ENCODE results near the gene C19orf38. TPM values are rescaled to one million over a fixed set of nuclear protein-coding genes. Genes with fewer than 3 reads are reported as not detected.

The C19orf38 gene, protein sequence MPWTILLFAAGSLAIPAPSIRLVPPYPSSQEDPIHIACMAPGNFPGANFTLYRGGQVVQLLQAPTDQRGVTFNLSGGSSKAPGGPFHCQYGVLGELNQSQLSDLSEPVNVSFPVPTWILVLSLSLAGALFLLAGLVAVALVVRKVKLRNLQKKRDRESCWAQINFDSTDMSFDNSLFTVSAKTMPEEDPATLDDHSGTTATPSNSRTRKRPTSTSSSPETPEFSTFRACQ
- total RNA-seq (2014; rRNA removed; shearing (Covaris generic)) = not detected in 2 replicates

DNA sequence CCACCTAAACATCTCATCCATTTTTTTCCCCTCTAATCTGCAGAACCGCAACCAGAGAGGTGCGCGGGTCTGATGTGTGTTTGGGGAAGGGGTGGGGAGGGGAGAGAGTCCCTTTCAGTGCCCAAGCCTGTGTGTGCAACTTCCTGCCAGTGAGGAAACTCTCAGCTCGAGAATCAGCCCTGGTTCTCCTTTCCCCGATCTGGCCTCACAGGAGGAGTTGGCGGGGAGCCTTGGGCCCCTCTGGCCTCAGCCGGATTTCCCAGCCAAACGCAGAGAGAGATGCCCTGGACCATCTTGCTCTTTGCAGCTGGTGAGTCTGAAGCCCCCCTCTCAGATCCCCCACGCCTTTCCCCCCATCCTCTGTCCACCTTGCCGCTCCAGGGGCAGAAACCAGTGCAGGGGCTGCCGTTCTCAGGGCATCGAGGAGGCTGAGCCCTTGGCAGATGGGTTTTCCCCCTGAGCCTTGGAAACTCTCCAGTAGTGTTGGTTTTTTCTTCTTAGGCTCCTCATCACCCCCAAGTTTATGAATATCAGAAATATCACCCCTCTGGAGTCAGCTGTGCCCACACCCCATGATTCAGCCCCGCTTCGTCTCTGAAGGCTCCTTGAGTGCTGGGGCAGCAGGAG lies at the start of gene C19orf38:
C19orf38 (plus strand) TSS at position 186 of the 627 bp plus-strand sequence; CDS start at position 280, 94 bp downstream.
- in situ Hi-C loops (cut with HindIII; ENCODE audit: low sequenced_read_pairs) = no loop called here
- no peak for DNase-seq (ENCODE audit: low spot score)

DNA sequence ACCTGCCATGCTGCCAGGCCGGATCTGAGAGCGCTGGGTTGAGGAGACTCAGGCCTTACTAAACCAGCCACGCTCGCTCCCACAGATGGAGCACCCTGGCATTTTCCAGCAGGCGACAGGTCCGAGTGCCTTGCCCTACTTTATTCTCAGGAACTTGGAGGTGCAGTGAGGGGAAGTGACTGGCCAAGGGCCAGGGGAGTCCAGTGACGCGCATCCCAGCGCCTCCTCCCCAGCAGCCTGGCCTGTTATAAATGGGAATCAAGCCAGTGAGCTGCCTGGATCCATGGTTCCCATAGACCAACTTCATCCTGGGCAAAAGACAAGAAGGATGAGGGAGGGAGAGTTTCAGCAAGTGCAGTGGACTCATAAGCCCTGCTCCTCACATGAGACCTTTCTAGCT lies 47.7 kb upstream of the C19orf38 start:
- in situ Hi-C loops (cut with HindIII; ENCODE audit: low sequenced_read_pairs) = no loop called here
- DNase-seq (ENCODE audit: low spot score) = peak; percentile 85

DNA sequence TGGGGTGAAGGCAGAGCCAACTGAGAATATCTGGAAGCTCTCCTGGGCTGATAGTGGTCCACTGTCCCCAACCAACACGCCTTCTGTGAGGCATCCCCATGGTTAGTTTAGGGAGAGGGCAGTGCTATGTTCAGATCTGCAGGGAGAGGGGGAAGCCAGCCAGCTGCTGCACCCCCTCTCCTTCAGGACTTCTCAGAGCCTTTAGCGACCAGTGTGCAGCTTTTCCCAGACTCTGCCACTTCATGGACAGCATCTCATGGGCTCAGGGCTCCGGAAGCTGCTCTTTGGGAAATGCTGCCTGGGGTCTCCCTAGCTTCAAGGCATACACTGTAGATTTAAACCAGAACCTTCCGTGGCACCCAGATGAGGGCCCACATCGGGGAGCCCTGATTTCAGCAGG lies 45.7 kb upstream of the C19orf38 start:
- in situ Hi-C loops (cut with HindIII; ENCODE audit: low sequenced_read_pairs) = no loop called here

DNA sequence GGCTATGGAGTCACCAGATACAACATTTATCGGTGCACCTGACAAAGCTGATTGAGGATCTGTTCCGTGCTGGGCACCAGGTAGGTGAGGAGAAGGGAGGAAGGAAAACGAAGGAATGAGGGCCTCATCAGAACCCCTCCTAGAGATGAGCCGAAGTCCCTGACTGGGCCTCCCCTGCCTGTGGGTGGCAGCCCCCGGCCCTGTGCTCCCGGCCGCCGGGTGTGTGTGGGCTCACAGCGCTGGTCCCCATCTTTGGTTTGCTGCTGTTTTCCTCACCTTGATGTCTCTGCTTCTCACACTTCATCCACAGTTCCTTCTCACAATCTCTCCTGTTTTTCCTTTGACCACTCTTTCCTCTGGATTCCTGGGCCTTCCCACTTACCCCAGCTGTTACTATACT lies 45.0 kb upstream of the C19orf38 start:
- in situ Hi-C loops (cut with HindIII; ENCODE audit: low sequenced_read_pairs) = no loop called here
- DNase-seq (ENCODE audit: low spot score) = no peak

More for the DNA sequence above, 45.7 kb upstream of the C19orf38 start:
- no peak for DNase-seq (ENCODE audit: low spot score)

DNA sequence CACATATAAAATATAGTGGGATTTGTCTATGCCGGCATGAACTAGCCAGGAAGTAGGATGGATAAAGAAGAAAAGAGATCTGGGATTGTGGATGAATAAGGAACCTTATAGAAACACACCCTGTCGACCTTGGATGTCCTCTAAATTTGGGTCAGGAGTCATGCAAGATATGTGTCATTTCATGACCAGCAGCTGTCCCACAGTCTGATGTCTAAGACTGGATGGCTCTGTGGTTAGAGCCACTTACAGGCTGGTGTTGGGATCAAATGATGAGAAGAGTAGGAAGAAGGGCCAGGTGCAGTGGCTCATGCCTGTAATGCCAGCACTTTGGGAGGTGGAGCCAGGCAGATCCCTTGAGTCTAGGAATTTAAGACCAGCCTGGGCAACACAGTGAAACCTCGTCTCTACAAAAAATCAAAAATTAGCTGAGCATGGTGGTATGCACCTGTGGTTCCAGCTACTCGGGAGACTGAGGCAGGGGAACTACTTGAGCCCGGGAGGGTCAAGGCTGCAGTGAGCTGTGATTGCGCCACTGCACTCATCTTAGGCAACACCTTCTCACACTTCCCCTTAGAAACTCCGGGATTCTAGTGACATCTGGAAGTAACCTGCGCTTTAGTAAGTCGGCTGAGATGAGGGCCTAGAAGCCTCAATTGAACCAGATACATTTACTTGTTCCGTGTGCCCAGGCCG lies 43.0 kb upstream of the C19orf38 start:
- no peak for DNase-seq (ENCODE audit: low spot score)
- in situ Hi-C loops (cut with HindIII; ENCODE audit: low sequenced_read_pairs) = no loop called here

DNA sequence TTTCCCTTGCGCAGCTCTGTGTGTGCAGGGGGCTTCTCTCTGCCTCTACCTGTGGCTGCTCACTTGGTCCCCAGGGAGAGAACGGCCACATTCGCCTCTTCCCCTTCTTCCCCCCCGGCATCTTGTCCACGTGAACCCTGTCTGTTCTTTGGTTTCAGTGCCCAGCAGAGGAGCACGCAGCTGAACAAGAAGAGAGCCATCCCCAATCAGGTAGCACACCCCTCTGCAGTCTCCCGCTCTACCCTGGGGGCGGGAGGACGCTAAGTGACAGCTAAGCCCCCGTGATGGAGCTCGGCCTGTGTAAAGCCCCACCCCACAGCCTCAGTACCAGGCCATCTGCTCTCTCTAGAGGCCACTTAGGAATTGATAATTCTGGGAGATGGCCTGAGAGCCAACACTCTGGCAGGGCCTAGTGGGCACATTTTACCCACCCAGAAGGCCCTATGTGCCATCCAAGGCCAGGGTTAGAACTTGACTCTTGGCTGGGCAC lies 42.4 kb upstream of the C19orf38 start:
- in situ Hi-C loops (cut with HindIII; ENCODE audit: low sequenced_read_pairs) = no loop called here
- DNase-seq (ENCODE audit: low spot score) = no peak

DNA sequence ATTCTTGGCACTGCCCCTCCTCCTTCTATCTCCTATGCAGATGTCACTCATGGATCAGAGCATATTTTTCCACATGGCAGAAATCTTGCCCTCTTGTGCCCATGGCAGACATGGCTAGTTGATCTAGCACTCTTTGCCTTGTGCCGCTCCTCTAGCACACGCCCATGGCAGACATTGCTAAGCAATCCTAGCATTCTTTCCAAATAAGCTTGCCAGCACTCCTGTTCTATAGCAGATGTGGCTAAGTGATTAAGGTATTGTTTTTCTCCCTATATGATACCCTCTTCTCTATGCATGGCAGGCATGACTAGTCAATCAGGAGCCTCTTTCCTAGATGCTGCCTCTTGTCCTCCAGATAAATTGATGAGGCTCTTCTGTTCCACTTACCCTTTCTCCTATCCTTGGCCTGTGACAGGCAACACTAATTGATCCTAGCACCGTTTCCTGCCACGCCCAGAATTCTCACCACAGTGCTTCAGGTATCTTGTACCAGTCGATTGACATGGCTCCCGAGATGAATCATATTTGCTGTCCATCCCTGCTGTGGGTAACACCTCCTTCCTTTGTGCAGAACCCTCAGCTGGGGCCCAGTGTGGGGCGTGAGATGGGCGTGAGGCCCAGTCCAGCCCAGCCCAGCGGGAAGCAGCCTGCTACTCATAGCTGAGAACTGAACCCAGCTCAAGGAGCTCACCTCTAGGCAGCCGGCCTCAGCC lies 39.1 kb upstream of the C19orf38 start:
- in situ Hi-C loops (cut with HindIII; ENCODE audit: low sequenced_read_pairs) = no loop called here
- DNase-seq (ENCODE audit: low spot score) = peak; percentile 14

DNA sequence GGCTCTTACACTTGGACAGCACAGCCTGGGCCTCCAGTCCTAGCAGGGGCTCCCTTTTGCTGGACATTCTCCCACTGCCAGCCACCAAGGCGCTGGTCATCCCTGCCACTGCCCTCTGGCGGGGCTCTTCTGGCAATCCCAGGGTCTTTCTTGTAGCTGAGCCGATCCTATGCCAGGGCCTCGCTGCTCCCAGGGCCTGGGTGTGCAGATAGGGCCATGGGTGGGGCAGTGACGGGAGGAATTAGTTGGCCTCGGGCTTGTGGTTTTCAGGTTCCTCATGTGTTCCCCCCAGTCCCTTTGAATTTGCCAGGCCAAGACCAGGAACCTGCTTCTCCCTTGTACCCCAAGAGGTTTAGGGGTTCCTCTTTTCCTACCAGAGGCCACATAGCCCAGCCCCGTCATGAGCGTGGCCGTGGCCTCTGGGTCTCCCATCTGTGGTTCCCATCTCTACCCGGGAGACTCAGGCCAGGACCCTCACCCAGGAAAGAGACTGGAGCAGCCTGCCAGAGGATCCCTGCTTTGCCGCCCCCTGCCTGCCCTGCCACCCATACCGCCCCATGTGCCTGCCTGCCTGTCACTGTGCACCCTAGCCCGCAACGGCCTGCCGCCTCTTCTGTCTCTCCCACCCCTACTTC lies 38.4 kb upstream of the C19orf38 start:
- DNase-seq (ENCODE audit: low spot score) = no peak
- in situ Hi-C loops (cut with HindIII; ENCODE audit: low sequenced_read_pairs) = no loop called here

DNA sequence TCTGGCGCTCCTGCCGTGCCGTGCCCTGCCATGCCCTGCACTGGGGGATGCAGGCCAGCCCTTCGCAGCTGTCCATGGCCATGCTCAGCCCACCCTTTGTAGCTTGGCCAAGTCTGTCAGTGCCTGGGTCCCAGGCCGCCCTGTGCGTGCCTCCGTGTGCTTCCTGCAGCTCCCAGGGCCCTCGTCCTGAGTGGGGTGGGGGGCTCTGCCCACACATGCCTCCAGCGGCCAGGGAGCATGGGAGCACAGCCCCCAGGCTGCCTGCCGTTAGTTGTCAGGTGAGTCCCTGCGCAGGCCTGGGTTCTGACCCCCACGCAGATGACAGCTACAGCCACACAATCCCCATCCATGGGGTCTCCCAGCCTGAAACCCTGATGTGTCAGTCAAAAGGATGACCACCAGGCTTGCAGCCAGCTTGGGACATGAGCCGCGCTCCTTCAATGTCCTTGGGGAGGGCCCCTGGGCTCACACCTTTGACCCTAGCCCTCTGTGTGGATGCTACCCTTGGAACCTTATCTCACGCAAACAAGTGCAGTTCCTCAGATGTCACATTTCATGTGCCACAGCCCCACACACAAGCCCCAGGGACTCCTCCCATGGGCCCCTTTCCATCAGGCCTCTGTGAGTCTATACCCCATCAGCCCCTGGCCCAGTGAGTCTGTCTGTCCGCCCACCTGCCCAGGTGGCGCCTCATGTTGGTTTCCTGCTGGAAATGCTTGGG lies 36.7 kb upstream of the C19orf38 start:
- in situ Hi-C loops (cut with HindIII; ENCODE audit: low sequenced_read_pairs) = no loop called here
- no peak for DNase-seq (ENCODE audit: low spot score)

DNA sequence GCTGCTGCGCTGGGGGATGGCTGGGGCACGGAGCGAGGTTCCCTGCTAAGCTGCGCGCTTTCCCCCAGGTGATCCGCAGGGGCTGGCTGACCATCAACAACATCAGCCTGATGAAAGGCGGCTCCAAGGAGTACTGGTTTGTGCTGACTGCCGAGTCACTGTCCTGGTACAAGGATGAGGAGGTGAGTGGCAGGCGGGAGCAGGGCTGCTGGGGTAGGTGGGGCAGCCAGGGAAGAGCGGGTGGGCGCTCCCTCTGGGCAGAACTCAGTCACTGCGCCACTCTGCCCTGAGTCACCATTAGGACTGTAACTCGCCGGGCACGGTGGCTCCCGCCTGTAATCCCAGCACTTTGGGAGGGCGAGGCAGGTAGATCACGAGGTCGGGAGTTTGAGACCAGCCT lies 36.0 kb upstream of the C19orf38 start:
- in situ Hi-C loops (cut with HindIII; ENCODE audit: low sequenced_read_pairs) = no loop called here
- no peak for DNase-seq (ENCODE audit: low spot score)

DNA sequence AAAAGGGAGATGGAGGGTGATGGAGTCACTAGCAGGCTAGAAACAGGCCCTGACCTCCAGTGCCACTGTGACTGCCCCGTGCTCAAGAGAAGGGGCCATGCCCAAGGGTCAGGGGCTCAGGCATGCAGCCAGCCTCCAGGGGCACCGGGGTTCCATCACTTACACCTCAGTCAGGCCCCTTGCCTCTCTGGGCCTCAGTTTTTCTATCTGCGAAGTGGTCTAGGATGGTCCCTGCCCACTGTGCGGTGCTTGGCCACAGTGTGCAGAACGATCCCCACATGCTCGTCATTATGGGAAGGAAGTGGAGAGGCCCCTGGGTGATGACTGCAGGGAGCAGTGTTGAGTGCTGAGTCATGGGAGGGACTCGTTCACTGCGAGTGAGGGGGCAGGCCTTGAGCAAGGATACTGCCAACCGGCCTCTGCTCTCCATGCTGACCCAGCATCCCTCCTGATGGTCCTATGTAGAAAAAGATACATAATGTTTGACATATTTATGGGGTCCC lies 35.3 kb upstream of the C19orf38 start:
- DNase-seq (ENCODE audit: low spot score) = no peak
- in situ Hi-C loops (cut with HindIII; ENCODE audit: low sequenced_read_pairs) = no loop called here

DNA sequence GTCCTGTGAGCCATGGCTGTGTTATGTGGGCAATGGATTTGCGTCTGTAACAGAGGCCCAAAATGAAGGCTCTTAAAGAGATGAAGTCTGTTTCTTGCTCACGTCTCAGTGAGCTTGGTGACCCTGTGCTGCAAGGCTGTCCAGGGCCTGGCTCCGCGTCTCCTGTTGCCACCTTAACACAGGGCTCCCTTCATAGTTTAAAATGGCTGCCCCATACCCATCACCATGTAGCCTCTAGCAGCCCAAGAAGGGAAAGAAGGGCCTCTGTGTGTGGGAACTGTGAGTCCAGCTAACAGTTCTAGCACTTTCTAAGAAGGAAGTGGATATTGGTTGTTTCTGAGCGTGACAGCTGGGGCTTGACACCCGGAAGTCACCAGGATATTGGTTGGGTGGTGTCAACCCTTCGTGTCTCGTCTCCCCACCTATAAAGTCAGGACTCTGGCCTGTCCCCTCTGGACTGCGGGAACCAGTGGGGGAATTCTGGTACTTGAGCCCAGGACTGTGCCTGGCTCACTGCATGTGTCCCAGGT lies 33.1 kb upstream of the C19orf38 start:
- in situ Hi-C loops (cut with HindIII; ENCODE audit: low sequenced_read_pairs) = no loop called here
- DNase-seq (ENCODE audit: low spot score) = no peak

DNA sequence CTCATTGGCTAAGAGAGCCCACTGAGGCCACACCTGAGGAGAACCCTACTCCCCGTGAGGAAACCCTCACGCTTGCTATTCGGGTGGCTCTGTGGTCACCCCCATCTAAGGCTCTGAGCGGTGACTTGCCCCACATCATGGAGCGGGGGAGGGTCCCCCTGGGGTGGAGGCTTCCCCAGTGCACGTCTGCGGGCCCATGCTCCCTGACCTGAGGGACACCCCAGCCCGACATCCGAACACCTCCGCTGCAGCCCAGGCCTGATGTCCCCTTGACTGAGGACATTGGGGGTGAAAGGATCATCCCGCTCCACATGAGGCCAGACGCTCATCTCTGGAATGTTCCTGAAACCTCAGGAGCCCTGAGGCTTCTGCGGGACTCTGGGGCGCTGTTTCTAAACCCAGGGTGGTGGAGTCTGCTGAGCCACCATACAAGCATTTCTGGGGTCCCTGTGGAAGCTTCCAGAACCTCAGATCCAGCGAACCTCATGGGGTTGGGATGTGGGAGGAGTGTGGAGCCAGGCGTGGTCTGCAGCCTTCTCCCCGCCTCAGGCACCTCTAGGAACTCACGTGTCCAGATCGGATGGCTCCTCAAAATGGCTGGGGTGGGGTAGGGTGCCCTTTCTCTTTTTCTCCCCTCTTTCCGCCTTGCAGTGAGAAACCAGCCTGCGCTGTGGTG lies 32.1 kb upstream of the C19orf38 start:
- in situ Hi-C loops (cut with HindIII; ENCODE audit: low sequenced_read_pairs) = no loop called here
- no peak for DNase-seq (ENCODE audit: low spot score)

DNA sequence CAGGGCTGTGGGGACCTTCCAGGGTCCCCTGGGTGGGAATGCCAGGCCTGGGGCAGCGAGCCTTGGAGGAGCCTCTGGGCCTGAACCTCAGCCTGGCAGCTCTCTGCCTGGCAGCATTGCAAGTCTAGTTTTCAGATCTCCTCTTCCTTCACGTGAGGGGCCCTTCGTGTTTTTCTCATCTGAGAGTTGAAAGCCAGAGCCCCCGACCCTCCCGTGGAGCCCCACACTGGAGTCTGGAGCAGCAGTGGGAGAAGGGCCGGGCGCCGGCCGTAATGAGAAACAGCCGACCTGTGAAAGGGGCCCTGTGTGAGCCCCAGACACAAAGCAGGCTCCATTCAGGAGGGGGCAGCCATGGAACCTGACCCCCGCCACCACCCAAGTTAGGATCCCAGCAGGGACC lies 31.5 kb upstream of the C19orf38 start:
- in situ Hi-C loops (cut with HindIII; ENCODE audit: low sequenced_read_pairs) = no loop called here
- no peak for DNase-seq (ENCODE audit: low spot score)

DNA sequence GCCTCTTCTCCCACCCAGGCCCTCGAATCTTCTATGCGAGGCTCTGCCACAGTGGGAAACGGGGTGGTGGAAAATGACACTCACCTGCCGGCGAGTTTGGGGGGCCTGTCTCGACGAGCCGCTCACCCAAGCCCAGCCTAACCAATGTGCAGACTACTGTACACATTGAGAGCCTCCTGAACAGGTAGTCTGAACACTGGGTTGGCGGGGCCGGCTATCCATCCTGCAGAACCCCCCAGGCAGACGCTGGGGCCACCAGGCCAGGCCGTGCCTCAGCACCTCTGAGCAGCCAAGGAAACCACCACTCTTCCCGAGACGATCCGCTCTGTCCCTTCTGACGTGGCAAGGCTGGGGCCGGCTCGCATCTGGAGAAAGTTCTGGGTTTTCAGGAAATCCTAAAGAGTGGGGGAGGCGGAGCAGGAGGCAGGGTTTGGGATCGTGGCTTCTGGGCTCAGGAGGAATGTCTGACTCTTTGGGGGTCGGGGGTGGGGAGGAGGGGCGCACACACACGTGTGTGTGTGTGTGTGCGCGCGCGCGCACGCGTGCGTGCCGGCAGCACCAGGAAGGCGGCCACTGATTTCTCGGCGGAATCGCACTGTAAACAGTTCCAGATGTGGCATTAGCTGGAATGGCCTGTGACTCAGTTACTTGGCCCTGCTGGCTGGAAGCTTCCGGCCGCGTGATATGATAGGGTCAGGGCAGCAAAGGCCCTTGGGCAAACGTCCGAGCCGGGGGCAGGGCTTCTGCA lies 30.8 kb upstream of the C19orf38 start:
- no peak for DNase-seq (ENCODE audit: low spot score)
- in situ Hi-C loops (cut with HindIII; ENCODE audit: low sequenced_read_pairs) = no loop called here

DNA sequence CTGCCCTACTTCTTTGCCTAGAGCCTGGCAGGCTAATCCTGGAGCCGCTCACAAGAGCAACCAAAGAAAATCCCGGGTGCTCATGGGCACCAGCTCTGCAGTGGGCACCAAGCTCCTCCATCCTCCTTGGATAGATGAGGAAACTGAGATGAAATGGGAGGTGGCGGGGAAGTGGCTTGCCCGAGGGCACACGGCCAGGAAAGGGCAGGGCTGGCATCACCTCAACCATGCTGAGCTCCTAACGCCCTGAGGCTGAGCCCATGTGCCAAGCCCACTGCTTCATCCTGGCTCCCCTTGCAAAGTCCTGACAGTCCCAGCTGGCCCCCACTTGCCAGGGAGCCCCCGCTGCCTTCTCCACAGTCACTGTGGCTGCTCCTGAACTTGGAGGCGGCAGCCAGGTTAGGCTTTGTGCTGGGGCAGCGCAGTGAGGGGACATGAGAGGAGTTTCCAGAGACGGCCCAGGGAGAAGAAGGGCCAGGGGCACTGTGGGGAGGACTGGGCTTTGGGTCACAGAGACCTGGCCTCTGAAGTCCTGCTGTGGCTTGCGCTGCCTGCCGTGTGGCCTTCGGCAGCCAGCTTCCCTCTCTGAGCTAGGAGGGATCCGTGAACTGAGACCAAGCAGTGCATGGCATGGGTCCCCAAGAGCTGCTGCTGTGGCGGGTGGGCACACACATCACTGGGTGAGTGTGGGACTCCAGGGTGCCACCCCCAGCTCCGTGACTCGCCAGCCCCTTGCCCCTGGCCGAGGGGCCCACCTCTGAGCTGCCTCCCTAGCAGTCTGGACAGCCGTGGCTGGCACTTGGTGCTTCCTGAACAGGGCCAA lies 29.7 kb upstream of the C19orf38 start:
- in situ Hi-C loops (cut with HindIII; ENCODE audit: low sequenced_read_pairs) = no loop called here
- DNase-seq (ENCODE audit: low spot score) = no peak

Measured in G401 (cell line).